Measurements from ENCODE around the gene UGT1A6.

DNA sequence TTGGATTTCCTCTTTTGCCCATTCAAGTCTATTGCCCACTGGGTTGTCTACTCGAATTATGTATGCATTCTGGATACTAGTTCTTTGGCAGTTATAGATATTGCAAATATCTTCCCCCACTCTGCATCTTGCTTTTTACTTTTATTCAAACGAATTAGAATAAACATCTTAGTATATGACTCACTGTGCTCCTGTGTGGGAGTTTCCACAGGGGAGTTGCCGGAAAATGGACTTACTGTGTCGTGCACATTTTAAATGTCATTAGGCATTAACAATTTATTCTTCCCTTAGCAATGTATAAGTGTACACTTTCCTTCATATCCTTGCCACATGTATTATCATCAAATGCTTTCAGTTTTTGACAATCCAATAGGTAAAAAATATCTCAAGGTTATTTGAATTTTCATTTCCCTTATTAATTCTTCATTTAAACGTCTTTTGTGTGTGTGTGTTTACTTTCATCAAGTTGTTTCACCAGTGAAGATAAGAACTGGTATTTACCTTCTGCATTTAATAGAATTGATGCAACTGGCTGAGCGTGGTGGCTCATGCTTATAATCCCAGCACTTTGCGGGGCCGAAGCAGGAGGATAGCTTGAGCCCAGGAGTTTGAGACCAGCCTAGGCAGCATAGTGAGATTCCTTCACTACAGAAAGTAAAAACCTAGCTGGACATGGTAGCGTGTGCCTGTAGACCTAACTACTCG, 15.4 kb downstream of the UGT1A6 start:
- TF ChIP-seq EZH2 (IDR thresholded peaks at IDR 0.05; ENCODE audit: low read depth) (no peak), CTCF (conservative IDR thresholded peaks at IDR 0.05) (no peak)
